Measurements from ENCODE around the gene TRABD.

TRABD gene

GRCh38 chr22:50248196-50249081, 62.7 kb downstream of the TRABD start:
- TF ChIP-seq ZFX (IDR thresholded peaks at IDR 0.05; ENCODE audit: borderline replicate concordance), result no peak
- TF ChIP-seq, protein P1, sequence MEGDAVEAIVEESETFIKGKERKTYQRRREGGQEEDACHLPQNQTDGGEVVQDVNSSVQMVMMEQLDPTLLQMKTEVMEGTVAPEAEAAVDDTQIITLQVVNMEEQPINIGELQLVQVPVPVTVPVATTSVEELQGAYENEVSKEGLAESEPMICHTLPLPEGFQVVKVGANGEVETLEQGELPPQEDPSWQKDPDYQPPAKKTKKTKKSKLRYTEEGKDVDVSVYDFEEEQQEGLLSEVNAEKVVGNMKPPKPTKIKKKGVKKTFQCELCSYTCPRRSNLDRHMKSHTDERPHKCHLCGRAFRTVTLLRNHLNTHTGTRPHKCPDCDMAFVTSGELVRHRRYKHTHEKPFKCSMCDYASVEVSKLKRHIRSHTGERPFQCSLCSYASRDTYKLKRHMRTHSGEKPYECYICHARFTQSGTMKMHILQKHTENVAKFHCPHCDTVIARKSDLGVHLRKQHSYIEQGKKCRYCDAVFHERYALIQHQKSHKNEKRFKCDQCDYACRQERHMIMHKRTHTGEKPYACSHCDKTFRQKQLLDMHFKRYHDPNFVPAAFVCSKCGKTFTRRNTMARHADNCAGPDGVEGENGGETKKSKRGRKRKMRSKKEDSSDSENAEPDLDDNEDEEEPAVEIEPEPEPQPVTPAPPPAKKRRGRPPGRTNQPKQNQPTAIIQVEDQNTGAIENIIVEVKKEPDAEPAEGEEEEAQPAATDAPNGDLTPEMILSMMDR (IDR thresholded peaks at IDR 0.05), result no peak
- H3K27ac ChIP-seq, result peak overlapping the region; percentile 92

Measured in 22Rv1 (cell line).